GM19239 (cell line): Measurements from ENCODE around the gene CLMN.
A peak's percentile ranks its signal among the peaks of the same experiment; 100 is the strongest.
"Not testable (repeated sequence)": the region's sequence is repeated elsewhere in the genome, so short reads cannot be mapped to it uniquely, and the experiment has no call there.

ENCODE experiments used
- DNase-seq: peaks from one replicate; pipeline ENCODE4 v3.0.0; 2011; ENCODE audit warnings: low spot score; ENCODE audit not compliant: insufficient read length
- FAIRE-seq: peaks from 2 replicates; lab custom pipeline; 2011; peaks lifted over from hg19 to GRCh38; lab: Jason Lieb, UNC

CLMN gene

GRCh38 chr14:95290871-95291431 is 28.8 kb downstream of the CLMN start:
- DNase-seq (no peak), FAIRE-seq (no peak)

- no peak for FAIRE-seq
- DNase-seq: no peak
Measured at GRCh38 chr14:95290021-95290420, 29.7 kb downstream of the CLMN start.

- no peak for DNase-seq
- FAIRE-seq: no peak
Measured at GRCh38 chr14:95289323-95290010, 30.2 kb downstream of the CLMN start.

GRCh38 chr14:95288672-95289322 is 30.9 kb downstream of the CLMN start:
- FAIRE-seq (no peak), DNase-seq (no peak)

GRCh38 chr14:95287176-95287754 is 32.4 kb downstream of the CLMN start:
- no peak for FAIRE-seq
- no peak for DNase-seq

- DNase-seq (no peak), FAIRE-seq (no peak)
Measured at GRCh38 chr14:95286645-95287044, 33.1 kb downstream of the CLMN start.

GRCh38 chr14:95285566-95285965 is 34.1 kb downstream of the CLMN start:
- no peak for DNase-seq
- FAIRE-seq: no peak

GRCh38 chr14:95283802-95284201 is 35.9 kb downstream of the CLMN start:
- DNase-seq, FAIRE-seq: not testable (repeated sequence)

GRCh38 chr14:95282986-95283380 is 36.7 kb downstream of the CLMN start:
- DNase-seq, FAIRE-seq: not testable (repeated sequence)

- peak; percentile 21 for FAIRE-seq
- no peak for DNase-seq
Measured at GRCh38 chr14:95282354-95282985, 37.2 kb downstream of the CLMN start.

GRCh38 chr14:95281560-95282176 is 38.0 kb downstream of the CLMN start:
- DNase-seq (no peak), FAIRE-seq (no peak)

- FAIRE-seq: no peak
Measured at GRCh38 chr14:95275494-95275893, 44.2 kb downstream of the CLMN start.

GRCh38 chr14:95274874-95275273 is 44.8 kb downstream of the CLMN start:
- DNase-seq (no peak), FAIRE-seq (no peak)

More at GRCh38 chr14:95275494-95275893, 44.2 kb downstream of the CLMN start:
- no peak for DNase-seq

- no peak for FAIRE-seq
Measured at GRCh38 chr14:95274279-95274678, 45.4 kb downstream of the CLMN start.

GRCh38 chr14:95273001-95273978 is 46.4 kb downstream of the CLMN start:
- DNase-seq: no peak
- FAIRE-seq: no peak

More at GRCh38 chr14:95274279-95274678, 45.4 kb downstream of the CLMN start:
- no peak for DNase-seq

GRCh38 chr14:95272057-95272456 is 47.7 kb downstream of the CLMN start:
- DNase-seq (no peak), FAIRE-seq (no peak)

- DNase-seq: no peak
- peak; percentile 74 for FAIRE-seq
Measured at GRCh38 chr14:95270203-95270602, 49.5 kb downstream of the CLMN start.

- FAIRE-seq: no peak
- no peak for DNase-seq
Measured at GRCh38 chr14:95269493-95269892, 50.2 kb downstream of the CLMN start.

GRCh38 chr14:95268350-95268749 is 51.4 kb downstream of the CLMN start:
- DNase-seq: no peak
- FAIRE-seq: peak; percentile 45
